Mucosa of stomach (tissue), 1 donor: ENCODE data around the gene TERT.
"Not testable (repeated sequence)": the region's sequence is repeated elsewhere in the genome, so short reads cannot be mapped to it uniquely, and the experiment has no call there.

Experiments used
- H3K27me3 ChIP-seq: one replicate; pipeline ENCODE4 v1.7.0; 2013; ENCODE audit warnings: mild to moderate bottlenecking, low read length; ENCODE audit not compliant: control insufficient read depth, insufficient read depth
- H3K36me3 ChIP-seq: one replicate; pipeline ENCODE4 v1.7.0; 2013; ENCODE audit warnings: low read length; ENCODE audit not compliant: control insufficient read depth, insufficient read depth
- H3K4me1 ChIP-seq: one replicate; pipeline ENCODE4 v1.7.0; 2013; ENCODE audit warnings: mild to moderate bottlenecking, low read length; ENCODE audit not compliant: control insufficient read depth, insufficient read depth
- H3K4me3 ChIP-seq: one replicate; pipeline ENCODE4 v1.7.0; 2013; ENCODE audit warnings: low read length
- H3K9ac ChIP-seq: one replicate; pipeline ENCODE4 v1.7.0; 2013; ENCODE audit warnings: mild to moderate bottlenecking, low read length, moderate library complexity
- H3K9me3 ChIP-seq: one replicate; pipeline ENCODE4 v1.7.0; 2013; ENCODE audit warnings: mild to moderate bottlenecking, low read length, moderate library complexity; ENCODE audit not compliant: control insufficient read depth
- donor health status: Pancreatic carcinoma.

Gene TERT

GRCh38 chr5:1277331-1277730, 17.5 kb downstream of the TERT start:
- Histone ChIP-seq H3K9ac (no peak overlapping the region), H3K4me1 (no peaks in the 10 kb centered on the region), H3K27me3 (no peaks in the 10 kb centered on the region), H3K4me3 (no peak overlapping the region), H3K36me3 (no peaks in the 10 kb centered on the region), H3K9me3 (no peaks in the 10 kb centered on the region)

GRCh38 chr5:1276930-1277329, 17.9 kb downstream of the TERT start:
- Histone ChIP-seq H3K4me3 (no peak overlapping the region), H3K36me3 (no peaks in the 10 kb centered on the region), H3K4me1 (no peaks in the 10 kb centered on the region), H3K9ac (no peak overlapping the region), H3K9me3 (no peaks in the 10 kb centered on the region), H3K27me3 (no peaks in the 10 kb centered on the region)

- not testable (repeated sequence) for H3K4me1 ChIP-seq, H3K9ac ChIP-seq, H3K4me3 ChIP-seq, H3K36me3 ChIP-seq, H3K9me3 ChIP-seq, H3K27me3 ChIP-seq
Observed at GRCh38 chr5:1275397-1276391, 19.2 kb downstream of the TERT start.

GRCh38 chr5:1274471-1274870, 20.4 kb downstream of the TERT start:
- Histone ChIP-seq H3K4me3 (no peak overlapping the region), H3K36me3 (no peaks in the 10 kb centered on the region), H3K4me1 (no peaks in the 10 kb centered on the region), H3K27me3 (no peaks in the 10 kb centered on the region), H3K9ac (no peak overlapping the region), H3K9me3 (no peaks in the 10 kb centered on the region)

- Histone ChIP-seq H3K4me3 (no peak overlapping the region), H3K36me3 (no peaks in the 10 kb centered on the region), H3K27me3 (no peaks in the 10 kb centered on the region), H3K9me3 (no peaks in the 10 kb centered on the region), H3K4me1 (no peaks in the 10 kb centered on the region), H3K9ac (no peak overlapping the region)
Observed at GRCh38 chr5:1273745-1274144, 21.1 kb downstream of the TERT start.

GRCh38 chr5:1272201-1272600, 22.7 kb downstream of the TERT start:
- H3K4me3 ChIP-seq, result no peak overlapping the region
- no peaks in the 10 kb centered on the region for H3K36me3 ChIP-seq
- no peaks in the 10 kb centered on the region for H3K9me3 ChIP-seq
- no peaks in the 10 kb centered on the region for H3K4me1 ChIP-seq
- H3K9ac ChIP-seq, result no peak overlapping the region
- H3K27me3 ChIP-seq, result no peaks in the 10 kb centered on the region

- no peaks in the 10 kb centered on the region for H3K27me3 ChIP-seq
- H3K4me1 ChIP-seq, result no peaks in the 10 kb centered on the region
- no peak overlapping the region for H3K9ac ChIP-seq
- no peak overlapping the region for H3K4me3 ChIP-seq
- no peaks in the 10 kb centered on the region for H3K9me3 ChIP-seq
- H3K36me3 ChIP-seq, result no peaks in the 10 kb centered on the region
Observed at GRCh38 chr5:1270933-1271914, 23.6 kb downstream of the TERT start.

- Histone ChIP-seq H3K9me3 (no peaks in the 10 kb centered on the region), H3K9ac (no peak overlapping the region), H3K36me3 (no peaks in the 10 kb centered on the region), H3K27me3 (no peaks in the 10 kb centered on the region), H3K4me3 (no peak overlapping the region), H3K4me1 (no peaks in the 10 kb centered on the region)
Observed at GRCh38 chr5:1270426-1270825, 24.4 kb downstream of the TERT start.

GRCh38 chr5:1268666-1269065, 26.2 kb downstream of the TERT start:
- Histone ChIP-seq H3K9me3 (no peaks in the 10 kb centered on the region), H3K4me1 (no peaks in the 10 kb centered on the region), H3K9ac (no peak overlapping the region), H3K4me3 (no peak overlapping the region), H3K27me3 (no peaks in the 10 kb centered on the region), H3K36me3 (no peaks in the 10 kb centered on the region)

- no peaks in the 10 kb centered on the region for H3K27me3 ChIP-seq
- H3K36me3 ChIP-seq, result no peaks in the 10 kb centered on the region
- no peaks in the 10 kb centered on the region for H3K4me1 ChIP-seq
- no peak overlapping the region for H3K9ac ChIP-seq
- H3K9me3 ChIP-seq, result no peaks in the 10 kb centered on the region
- no peak overlapping the region for H3K4me3 ChIP-seq
Observed at GRCh38 chr5:1268056-1268455, 26.8 kb downstream of the TERT start.

- not testable (repeated sequence) for H3K9ac ChIP-seq, H3K36me3 ChIP-seq, H3K4me3 ChIP-seq, H3K27me3 ChIP-seq, H3K4me1 ChIP-seq, H3K9me3 ChIP-seq
Observed at GRCh38 chr5:1267464-1267863, 27.4 kb downstream of the TERT start.

- H3K9ac ChIP-seq, result no peak overlapping the region
- H3K27me3 ChIP-seq, result no peaks in the 10 kb centered on the region
- H3K36me3 ChIP-seq, result no peaks in the 10 kb centered on the region
- H3K4me3 ChIP-seq, result no peak overlapping the region
- no peaks in the 10 kb centered on the region for H3K9me3 ChIP-seq
- no peaks in the 10 kb centered on the region for H3K4me1 ChIP-seq
Observed at GRCh38 chr5:1266791-1267190, 28.1 kb downstream of the TERT start.
